HT-29 (cell line): Measurements from ENCODE around the gene THYN1. TPM values are rescaled to one million over a fixed set of nuclear protein-coding genes. Genes with fewer than 3 reads are reported as not detected.
A peak's percentile ranks its signal among the peaks of the same experiment; 100 is the strongest.

Source experiments
- DNase-seq: peaks from one replicate; pipeline ENCODE4 v3.0.0-alpha.2; 2015; ENCODE audit warnings: low spot score
- total RNA-seq: library from RNA; depleted of rRNA; stranded (reverse); fragments of >200 nt; shearing (Covaris generic); gene quantifications from 2 replicates; pipeline ENCODE4 v1.2.3, GENCODE V29; 2014

The THYN1 gene
- total RNA-seq, 1 experiment from 2014 or later: 47.8 TPM

- DNase-seq: no peak
These were observed 4.2 kb downstream of the THYN1 start for GRCh38 chr11:134248910-134249480.

GRCh38 chr11:134246678-134247077 lies 6.5 kb downstream of the THYN1 start:
- no peak for DNase-seq

- DNase-seq: no peak
These were observed 7.1 kb downstream of the THYN1 start for GRCh38 chr11:134246100-134246499.

- DNase-seq: no peak
These were observed 7.7 kb downstream of the THYN1 start for GRCh38 chr11:134245434-134245833.

- peak; percentile 69 for DNase-seq
These were observed 8.6 kb downstream of the THYN1 start for GRCh38 chr11:134244593-134244992.

- DNase-seq: no peak
These were observed 9.2 kb downstream of the THYN1 start for GRCh38 chr11:134243913-134244312.

- no peak for DNase-seq
These were observed 10.8 kb downstream of the THYN1 start for GRCh38 chr11:134242376-134242775.

GRCh38 chr11:134240592-134240991 lies 12.6 kb downstream of the THYN1 start:
- DNase-seq: no peak

GRCh38 chr11:134238956-134239355 lies 14.2 kb downstream of the THYN1 start:
- no peak for DNase-seq

- no peak for DNase-seq
These were observed 15.6 kb downstream of the THYN1 start for GRCh38 chr11:134237557-134237922.

GRCh38 chr11:134236834-134237556 lies 16.2 kb downstream of the THYN1 start:
- DNase-seq: no peak

GRCh38 chr11:134235399-134235798 lies 17.8 kb downstream of the THYN1 start:
- DNase-seq: no peak

- DNase-seq: no peak
These were observed 19.4 kb downstream of the THYN1 start for GRCh38 chr11:134233729-134234179.

- no peak for DNase-seq
These were observed 21.0 kb downstream of the THYN1 start for GRCh38 chr11:134231958-134232659.

- DNase-seq: no peak
These were observed 22.8 kb downstream of the THYN1 start for GRCh38 chr11:134230339-134230738.

GRCh38 chr11:134229126-134229790 lies 23.9 kb downstream of the THYN1 start:
- no peak for DNase-seq

GRCh38 chr11:134228625-134229024 lies 24.5 kb downstream of the THYN1 start:
- DNase-seq: no peak

- DNase-seq: no peak
These were observed 26.3 kb downstream of the THYN1 start for GRCh38 chr11:134226806-134227325.

GRCh38 chr11:134224710-134225664 lies 28.2 kb downstream of the THYN1 start:
- peak; percentile 53 for DNase-seq

GRCh38 chr11:134223836-134224709 lies 29.1 kb downstream of the THYN1 start, which contains the start of the genes NCAPD3 and VPS26B:
NCAPD3 (minus strand) TSS chr11:134223967; CDS start chr11:134223926, 41 bp downstream.
VPS26B (plus strand) TSS chr11:134224671; CDS start chr11:134225123, 452 bp downstream.
- DNase-seq: peak; percentile 99
